Measurements from ENCODE around the gene ASCC2.
"Not testable (repeated sequence)": the region's sequence is repeated elsewhere in the genome, so short reads cannot be mapped to it uniquely, and the experiment has no call there.

Gene ASCC2

DNA sequence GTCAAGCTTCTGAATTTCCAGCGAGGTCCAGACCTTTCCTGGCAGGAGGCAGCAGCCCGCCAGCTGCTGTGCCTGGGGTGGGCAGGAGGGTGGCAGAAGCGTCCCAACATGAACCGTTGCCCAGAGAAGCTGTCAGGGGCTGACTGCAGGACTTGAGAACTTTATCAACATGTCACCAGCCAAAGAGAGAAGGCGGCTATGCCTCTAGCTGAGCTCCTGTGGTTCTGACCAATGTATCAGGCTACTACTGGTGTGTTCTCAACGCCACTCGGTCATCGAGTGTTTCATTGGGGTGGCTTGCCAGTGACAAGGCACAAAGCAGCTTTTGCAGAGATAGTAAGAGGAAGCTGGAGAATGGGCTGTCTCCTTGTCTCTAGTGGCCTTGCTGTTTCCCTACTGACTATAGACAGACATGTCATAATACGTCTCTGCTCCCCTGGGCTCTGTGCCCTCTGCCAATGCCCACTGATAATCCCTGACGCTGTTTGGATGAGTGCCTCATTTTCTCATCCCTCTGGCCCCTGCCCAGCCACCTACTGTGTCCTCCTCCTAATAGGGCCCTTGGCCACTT lies 17.6 kb upstream of the ASCC2 start:
- DNase-seq (ENCODE audit: low read depth) = no peak

DNA sequence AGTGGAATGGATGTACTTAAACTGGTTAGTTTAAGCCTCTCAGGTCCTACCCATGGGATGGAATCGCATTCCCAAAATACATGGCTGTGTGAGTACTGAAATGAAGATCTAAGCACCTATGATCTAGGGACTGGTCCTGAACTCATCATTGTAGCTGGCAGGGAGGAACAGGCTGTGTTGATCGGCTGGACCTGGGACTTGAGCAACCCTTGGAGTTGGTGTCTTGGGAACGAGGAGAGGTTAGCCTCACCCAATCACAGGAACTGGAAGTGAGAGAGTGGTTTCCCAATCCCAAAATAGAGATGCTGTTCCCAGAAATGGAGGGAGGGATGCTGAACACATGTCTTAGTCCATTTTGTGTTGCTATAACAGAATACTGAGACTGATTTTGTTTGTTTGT lies 16.4 kb upstream of the ASCC2 start:
- DNase-seq (ENCODE audit: low read depth) = no peak

DNA sequence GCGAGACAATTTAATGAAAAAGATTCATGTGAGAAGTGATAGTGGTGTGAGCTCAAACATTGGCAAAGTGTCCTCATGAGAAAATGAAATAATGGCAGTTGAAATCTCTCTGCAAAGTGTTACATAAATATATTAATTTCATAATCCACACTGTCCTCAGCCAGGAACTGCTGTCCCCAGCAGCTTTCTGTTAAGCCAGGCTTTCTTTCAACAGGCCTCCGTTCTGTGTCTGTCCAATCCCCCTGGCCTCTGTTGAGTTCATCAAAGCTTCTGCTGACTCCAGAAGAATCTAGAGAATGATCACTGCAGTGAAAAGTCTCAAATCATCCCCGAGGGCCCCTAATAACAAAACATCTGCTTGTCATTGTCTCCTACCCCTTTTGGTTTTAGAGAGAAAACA lies 10.0 kb upstream of the ASCC2 start:
- DNase-seq (ENCODE audit: low read depth) = no peak

DNA sequence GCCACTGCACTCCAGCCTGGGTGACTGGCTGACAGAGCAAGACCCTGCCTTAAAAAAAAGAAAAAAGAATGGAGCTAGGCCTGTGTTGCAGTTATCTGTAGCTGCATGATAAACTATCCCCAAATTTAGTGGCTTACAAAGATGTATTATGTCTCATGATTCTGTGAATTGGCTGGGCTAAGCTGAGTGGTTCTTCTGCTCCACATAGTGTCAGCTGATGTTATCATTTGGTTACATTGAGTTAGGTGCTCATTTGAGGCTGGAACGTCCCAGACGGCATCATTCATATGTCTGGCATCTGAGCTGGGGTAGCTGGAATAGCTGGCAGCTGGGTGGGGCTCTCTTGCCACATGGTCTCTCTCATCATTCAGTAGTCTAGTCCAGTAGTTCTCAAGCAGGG lies 8.2 kb upstream of the ASCC2 start:
- DNase-seq (ENCODE audit: low read depth) = no peak

DNA sequence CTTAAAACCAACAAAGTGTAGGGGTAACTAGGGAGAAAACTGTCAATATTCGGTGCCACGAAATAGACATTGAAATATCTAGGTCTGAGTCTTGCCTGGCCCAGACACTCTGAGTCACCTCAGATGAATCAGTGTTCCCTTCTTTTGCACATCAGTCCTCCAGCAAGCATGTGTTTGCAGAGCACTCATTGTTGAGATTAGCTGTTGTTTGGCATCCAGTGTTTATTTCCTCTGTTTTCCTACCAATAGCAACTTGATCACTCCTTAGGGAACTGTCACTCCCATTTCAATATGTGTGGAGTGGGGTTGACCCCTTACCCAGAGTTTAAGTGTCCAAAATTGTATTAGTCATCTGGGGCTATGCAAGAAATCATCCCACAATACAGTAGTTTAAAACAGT lies 4.7 kb upstream of the ASCC2 start:
- peak; percentile 78 for DNase-seq (ENCODE audit: low read depth)

DNA sequence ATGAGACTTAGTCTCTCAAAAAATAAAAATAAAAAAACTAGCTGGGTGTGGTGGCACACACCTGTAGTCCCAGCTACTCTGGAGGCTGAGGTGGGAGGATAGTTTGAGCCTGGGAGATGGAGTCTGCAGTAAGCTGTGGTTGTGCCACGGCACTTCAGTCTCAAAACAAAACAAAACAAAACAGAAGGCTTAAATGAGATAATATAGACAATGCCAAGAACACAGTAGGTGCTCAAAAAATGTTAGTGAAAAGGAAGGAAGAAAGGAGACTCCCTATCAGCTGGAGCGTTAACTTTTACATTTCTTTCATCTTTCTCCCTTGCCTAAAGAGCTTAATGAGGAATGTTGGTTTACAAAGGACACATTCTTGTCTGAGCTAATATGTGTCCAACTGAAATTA lies 4.1 kb upstream of the ASCC2 start:
- DNase-seq (ENCODE audit: low read depth) = no peak

DNA sequence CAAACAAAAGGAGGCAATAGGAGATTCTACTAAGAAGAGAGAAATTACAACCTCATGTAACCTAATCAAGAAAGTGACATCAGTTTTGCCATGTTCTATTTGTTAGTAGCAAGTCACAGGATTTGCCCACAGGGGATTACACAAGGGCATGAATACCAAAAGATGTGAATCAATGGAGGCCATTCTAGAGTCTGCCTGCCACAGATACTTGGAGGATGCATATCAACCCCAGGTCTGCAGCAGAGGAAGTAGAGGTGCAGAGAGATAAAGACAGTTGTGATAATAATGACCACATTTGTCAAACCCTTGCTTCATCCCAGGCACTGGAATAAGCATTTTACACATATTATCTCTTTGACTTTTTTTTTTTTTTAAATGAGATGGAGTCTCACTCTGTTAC lies 2.4 kb upstream of the ASCC2 start:
- DNase-seq (ENCODE audit: low read depth) = no peak

DNA sequence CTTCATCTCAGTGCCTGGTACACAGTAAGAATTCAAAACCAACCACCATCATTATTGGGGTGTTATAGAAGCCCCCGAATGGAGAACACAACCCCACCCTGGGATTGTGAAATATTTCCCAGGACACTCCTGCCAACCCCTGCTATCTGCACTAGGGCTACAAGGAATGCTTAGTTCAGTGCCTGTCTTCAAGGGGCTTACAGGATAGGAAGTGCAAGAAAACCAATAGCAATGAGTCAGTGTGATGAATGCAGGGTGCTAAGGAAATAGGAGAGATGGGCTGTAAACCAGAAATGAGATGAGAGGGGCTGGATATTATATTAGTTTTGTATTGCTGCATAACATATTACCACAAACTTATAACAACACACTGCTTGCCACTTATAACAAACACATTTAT lies 965 bp upstream of the ASCC2 start:
- DNase-seq (ENCODE audit: low read depth) = no peak

DNA sequence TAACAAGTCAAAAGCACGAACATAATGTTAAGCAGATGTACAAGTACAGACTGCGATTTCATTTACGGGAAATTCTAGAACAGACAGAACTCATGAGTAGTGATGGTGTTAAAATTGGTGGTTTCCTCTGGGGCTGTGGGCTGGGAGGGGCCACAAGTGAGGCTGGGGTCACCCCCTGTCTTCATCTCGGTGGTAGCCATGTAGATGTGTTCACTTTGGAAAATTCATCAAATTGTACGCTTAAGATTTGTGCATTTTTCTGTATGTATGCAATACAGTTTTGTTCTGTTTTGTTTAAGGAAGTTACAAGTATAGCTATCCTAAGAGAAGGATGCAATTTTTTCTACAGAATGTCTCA lies 504 bp upstream of the ASCC2 start:
- DNase-seq (ENCODE audit: low read depth) = no peak

DNA sequence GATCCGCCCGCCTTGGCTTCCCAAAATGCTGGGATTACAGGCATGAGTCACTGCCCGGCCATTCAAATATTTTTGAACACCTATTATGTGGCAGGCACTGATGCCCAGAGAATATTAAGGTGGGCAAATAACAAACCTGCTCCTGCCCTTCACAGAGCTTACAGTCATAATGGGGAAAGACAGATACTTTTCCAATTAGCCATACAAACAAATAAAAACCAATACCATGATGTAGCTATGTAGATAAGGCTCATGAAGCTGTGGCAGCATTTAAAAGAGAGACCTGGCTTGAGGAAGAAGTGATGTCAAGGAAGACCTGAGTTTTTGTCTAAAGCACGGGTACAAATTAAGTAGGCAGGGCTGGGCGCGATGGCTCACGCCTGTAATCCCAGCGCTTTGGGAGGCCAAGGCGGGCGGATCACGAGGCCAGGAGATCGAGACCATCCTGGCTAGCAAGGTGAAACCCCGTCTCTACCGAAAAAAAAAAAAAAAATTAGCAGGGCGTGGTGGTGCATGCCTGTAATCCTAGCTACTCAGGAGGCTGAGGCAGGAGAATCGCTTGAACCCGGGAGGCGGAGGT lies 1.2 kb downstream of the ASCC2 start:
- not testable (repeated sequence) for DNase-seq (ENCODE audit: low read depth)

DNA sequence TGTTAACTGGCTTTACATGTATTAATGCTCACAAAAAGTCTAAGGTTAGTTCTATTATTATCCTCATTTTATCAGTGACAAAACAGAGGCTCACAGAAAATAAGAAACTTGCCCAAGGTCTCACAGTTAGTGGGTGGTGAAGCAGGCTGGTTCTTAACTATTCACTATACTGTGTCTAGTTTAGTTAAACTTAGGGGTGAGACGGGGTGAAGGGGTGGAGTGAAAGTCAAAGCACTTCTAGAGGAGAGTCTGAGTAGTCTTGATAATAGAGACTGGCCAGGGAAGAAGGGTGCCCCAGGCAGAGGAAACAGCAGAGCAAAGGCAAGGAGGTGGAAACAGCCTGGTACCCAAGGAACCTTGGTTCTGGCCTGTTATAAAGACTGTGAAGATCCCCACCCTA lies 4.0 kb downstream of the ASCC2 start:
- DNase-seq (ENCODE audit: low read depth) = no peak

DNA sequence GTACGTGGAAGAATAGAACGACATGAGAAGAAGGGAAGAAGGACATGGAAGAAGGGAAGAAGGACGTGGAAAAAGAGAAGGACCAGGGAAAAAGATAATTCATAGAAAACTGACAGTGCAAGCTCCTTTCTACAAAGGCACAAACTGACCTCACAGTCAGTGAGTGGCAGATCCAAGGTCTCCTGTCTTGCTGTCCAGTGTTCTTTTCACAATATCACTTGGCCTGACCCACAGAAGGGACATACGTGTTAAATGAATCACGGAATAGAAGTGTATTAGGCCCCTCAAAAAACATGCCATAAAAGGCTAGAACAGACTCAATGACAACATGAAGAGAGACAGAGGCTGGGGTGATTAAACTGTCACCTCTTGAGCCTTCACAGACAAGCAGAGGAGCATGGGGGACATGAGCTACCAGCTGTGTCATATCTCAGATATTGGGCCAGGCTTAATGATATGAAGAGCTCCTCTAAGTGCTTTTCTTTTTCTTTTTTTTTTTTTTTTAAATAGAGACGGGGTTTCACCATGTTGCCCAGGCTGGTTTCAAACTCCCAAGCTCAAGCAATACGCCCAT lies 4.6 kb downstream of the ASCC2 start:
- no peak for DNase-seq (ENCODE audit: low read depth)

DNA sequence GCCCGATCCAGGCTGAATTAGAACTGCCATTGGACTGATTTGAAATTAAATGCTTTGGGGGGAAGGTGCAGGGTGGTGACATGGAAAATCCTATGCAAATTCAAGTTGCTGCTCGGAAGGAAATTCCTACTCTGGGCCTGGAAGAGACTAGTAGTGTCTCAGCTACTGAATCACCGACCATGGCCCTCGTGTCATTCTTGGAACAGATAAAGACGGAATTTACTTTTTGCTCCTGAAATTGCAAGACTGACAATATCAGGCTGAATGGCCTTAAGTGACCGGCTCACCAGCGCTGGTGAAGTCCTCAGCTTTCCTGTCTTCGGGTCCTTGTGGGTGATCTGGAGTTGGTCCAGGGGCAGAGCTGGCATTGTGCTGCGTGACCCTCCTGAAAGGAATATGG lies 6.1 kb downstream of the ASCC2 start:
- DNase-seq (ENCODE audit: low read depth) = no peak

DNA sequence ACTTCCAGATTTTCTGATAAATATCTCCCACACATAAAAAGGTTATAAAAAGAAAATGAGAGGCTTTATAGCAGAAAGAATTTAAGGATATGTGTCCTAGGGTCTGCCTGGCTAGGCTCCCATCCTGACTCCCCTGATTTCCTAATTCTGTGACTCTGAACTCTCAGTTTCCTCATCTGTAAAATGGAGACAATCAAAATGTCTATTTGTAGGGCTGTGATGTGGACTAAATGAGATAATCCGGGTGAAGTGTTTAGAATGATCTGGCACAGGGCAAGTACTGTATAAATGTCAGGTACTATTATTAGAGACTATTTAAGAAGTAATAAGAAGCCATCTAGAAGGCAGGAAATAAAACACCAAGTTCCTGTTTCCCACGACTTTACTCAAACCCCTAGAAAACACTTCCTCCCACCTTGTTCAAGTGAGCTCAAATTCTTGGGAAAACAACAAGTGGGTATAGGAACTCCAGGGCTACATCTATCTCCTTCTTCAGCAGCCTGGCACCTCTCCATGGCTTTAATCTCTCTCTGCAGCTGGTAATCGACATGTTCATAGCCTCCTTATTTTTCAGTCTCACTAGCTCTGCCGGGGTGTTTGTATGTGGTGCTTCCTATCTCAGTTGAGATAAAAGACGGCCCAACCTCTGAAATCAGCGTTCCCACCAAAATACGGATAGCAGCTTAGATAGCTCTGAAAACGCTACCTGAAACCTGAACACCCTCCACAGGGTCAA lies 6.7 kb downstream of the ASCC2 start:
- no peak for DNase-seq (ENCODE audit: low read depth)

DNA sequence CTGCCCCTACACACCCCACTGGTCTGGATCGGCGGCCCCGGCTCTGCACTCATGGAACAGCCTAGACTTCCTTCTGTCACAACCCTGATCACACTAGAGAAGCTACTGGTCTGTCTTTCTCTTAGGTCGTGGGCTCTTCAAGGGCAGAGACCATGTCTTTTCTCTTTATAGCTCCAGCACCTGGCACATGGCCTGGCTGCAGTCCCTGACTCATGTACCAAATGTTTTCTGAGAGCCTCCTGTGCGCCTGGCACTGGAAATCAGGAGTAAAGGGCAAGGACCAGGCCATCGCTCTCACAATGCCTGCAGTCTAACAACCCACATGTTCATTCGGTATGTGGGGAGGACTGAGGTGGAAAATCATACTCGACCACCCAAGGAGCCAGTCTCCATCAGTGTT lies 7.5 kb downstream of the ASCC2 start:
- DNase-seq (ENCODE audit: low read depth) = no peak

DNA sequence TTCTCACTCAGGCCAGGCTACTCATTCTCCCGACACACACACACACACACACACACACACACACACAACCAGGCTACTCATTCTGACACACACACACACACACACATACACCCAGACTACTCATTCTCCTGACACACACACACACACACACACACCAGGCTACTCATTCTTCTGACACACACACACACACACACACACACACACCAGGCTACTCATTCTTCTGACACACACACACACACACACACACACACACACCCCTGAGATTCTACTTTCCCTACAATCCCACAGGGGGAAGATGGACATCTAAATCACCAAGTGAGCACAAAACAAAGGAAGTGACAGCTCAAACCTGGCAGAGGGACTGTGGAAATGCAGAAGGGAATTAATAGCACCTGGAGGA lies 10.3 kb downstream of the ASCC2 start:
- peak; percentile 40 for DNase-seq (ENCODE audit: low read depth)

DNA sequence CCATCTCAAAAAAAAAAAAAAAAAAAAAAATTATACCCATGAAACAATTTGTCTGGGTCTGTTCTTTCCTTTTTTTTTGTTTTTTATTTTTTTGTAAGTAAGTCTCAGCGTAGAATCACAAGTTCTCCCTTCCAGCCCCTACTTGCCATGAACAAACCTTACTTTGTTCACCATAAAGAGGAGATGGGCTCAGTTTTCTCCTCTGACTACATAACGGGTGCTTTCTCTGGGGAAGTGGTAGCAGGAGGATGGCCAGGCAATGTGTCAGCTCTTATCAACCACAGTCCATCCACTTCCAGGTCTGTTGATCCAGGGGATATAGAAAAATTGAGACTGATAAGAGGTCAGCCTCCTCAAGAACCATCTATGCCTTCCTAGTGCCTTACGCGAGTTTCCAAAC lies 11.0 kb downstream of the ASCC2 start:
- DNase-seq (ENCODE audit: low read depth) = no peak

DNA sequence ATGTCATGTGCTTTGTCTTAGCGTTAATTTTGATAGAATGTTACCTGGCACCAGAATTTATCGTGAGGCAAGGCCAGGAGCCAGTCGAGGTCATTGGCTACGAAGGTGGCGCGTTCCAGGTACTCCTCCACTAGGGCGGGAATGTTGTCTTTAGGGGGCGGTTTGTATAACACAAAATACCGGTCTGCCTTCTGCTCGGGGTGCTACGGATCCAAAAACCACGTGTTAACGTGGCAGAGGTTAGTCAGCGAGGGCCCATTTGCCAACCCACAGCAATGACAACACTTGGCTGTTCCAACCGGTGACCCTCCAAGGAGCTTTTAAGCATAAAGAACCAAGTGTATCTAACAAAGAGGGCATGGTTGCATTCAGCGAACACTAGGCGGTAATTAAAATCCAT lies 12.5 kb downstream of the ASCC2 start:
- DNase-seq (ENCODE audit: low read depth) = no peak

DNA sequence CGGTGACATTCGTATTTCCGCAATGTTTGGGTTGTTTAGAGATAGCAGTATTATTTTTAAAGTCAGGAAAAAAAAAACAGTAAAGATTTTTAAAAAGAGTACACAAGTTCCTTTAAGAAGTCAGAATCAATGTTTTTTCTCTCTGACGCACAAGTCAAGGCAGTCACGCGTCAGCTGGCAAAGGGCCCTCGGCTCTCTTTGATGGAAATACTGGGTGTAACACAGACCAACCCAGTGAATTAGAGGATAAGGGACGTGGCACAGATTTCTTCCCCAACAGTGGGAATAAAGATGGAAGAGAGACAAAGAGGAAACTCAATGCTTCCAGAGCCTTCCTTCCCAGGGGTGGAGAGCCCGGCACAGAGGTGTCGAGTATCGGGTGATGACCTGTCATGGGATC lies 13.4 kb downstream of the ASCC2 start:
- DNase-seq (ENCODE audit: low read depth) = no peak

DNA sequence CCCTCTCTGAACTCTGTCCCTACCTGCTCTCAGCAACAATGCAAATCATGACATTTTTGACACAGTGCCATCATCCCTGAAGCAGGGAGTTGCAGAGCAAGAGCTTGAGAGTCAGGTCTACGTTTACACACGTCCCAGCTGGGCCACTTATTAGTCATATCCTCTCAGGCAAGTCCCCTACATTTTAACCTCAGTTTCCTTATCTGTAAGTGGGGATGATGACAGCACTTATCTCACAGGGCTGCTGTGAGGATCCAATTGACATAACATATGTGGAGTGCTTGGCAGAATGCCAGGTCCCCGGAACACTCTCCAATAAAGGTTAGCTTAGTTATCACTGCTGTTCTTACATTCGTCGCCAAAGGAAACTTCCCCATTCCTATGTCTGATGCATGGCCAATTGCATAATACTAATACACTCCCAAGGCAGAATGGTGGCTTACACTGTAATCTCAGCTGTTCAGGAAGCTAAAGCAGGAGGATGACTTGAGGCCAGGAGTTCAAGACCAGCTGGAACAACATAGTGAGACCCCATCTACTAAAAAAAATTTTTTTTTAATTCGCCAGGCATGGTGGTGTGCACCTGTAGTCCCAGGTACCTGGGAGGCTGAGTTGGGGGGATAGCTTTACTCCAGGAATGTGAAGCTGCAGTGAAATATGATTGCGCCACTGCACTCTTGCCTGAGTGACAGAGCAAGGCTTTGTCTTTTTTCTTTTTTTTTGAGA lies 16.6 kb downstream of the ASCC2 start:
- peak; percentile 97 for DNase-seq (ENCODE audit: low read depth)

DNA sequence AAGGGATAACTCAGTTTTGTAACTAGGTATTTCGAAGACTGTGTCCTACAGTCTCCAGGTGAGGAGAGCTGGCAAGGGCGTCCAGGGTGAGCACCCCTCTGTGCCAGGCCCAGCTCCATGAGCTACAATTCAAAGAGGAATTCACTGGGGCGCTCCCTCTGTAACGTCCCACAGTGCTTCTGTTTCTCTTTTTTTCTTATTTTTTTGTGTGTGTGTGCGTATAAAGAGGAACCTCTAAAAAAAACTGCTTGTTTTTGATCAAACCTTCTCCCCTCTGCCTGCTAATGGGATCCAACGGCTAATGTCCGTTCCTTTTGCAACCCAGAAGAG lies 17.1 kb downstream of the ASCC2 start:
- DNase-seq (ENCODE audit: low read depth) = no peak

DNA sequence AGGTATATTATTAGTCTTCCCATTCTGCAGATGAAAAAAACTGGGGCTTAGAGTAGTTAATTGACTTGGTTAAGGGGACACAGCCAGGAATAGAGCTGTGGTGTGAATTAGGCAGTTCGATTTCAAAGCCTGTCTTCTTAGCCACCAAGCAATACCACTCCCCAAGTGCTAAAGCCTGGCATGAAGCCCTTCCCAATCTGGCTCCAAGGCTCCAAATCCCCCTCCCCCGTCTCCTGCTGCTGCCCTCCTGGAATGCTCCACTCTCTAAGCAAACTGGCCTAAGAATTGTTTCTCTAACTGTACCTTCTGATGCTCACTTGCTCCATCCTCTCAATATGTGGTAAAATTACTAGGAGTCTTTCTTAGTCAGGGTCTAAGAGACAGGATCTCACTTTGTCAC lies 18.6 kb downstream of the ASCC2 start:
- no peak for DNase-seq (ENCODE audit: low read depth)

DNA sequence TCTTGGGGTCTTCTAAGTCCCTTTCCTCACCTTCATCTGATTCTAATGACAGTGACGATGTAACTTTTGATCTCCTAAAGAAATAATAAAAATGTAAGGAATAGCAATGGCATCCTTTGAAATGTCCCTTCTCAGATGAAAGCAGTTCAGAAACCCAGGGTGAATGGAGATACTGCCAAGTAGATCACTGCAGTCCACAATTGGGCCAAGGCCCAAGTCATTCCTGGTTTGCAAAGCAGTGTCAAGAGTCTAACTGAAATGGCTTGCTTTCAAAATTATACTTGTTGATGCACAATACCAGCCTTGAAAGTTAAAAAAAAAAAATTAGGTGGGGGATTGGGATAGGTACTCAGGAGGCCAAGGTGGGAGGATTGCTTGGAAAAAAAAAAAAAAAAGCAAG lies 20.4 kb downstream of the ASCC2 start:
- DNase-seq (ENCODE audit: low read depth) = no peak

Measured in non-pigmented ciliary epithelial cell (primary cell).